ENCODE measurements around the gene ITPR1. TPM values are rescaled to one million over a fixed set of nuclear protein-coding genes. Genes with fewer than 3 reads are reported as not detected.

ITPR1 gene
- total RNA-seq, 2 experiments from 2014 or later = 84.4 to 104 TPM

- no peaks in the 10 kb centered on the region for H3K4me1 ChIP-seq (ENCODE audit: insufficient read depth, low read length, poor library complexity, severe bottlenecking)
- ChIA-PET POLR2A (no interaction called here), CTCF (ENCODE audit: unreplicated experiment) (no interaction called here)
- TF ChIP-seq CTCF (conservative IDR thresholded peaks at IDR 0.05; ENCODE audit: low read length) (no peak), EZH2phosphoT487 (IDR thresholded peaks at IDR 0.05; ENCODE audit: borderline replicate concordance, low read depth, low read length) (no peak)
- no peak overlapping the region for H3K27ac ChIP-seq (ENCODE audit: low read depth, low read length, poor library complexity, severe bottlenecking)
- DNase-seq (ENCODE audit: low spot score) = no peak
- no peaks in the 10 kb centered on the region for H3K79me2 ChIP-seq (ENCODE audit: insufficient read depth, low read depth, low read length)
- no TSS peak for BruUV-seq (replicated peaks)
- peaks cover 41% of the 10 kb centered on the region; the same call in 1 of the 2 replicates for H3K36me3 ChIP-seq (ENCODE audit: insufficient read depth, low read length)
- intact Hi-C loops (cut with micrococcal nuclease; ENCODE audit: unreplicated experiment) = no loop called here
- no peak overlapping the region for H2AFZ ChIP-seq (ENCODE audit: low read length)
- no peak overlapping the region for H3K4me2 ChIP-seq (ENCODE audit: low read length)
- H4K20me1 ChIP-seq (ENCODE audit: insufficient read depth, low read length) = no peaks in the 10 kb centered on the region
- no peaks in the 10 kb centered on the region for H3K9me2 ChIP-seq (ENCODE audit: insufficient read depth, low read length)
- no peaks in the 10 kb centered on the region for H3K9me3 ChIP-seq (ENCODE audit: low read length)
- H3K4me3 ChIP-seq (ENCODE audit: low read depth, low read length, poor library complexity, severe bottlenecking) = no peak overlapping the region
Observed at GRCh38 chr3:4808637-4809036, 315.5 kb downstream of the ITPR1 start.

- peaks cover 45% of the 10 kb centered on the region; the same call in 1 of the 2 replicates for H3K36me3 ChIP-seq (ENCODE audit: insufficient read depth, low read length)
- DNase-seq (ENCODE audit: low spot score) = no peak
- intact Hi-C loops (cut with micrococcal nuclease; ENCODE audit: unreplicated experiment) = no loop called here
- no peak overlapping the region for H2AFZ ChIP-seq (ENCODE audit: low read length)
- BruUV-seq (replicated peaks) = no TSS peak
- H3K4me1 ChIP-seq (ENCODE audit: insufficient read depth, low read length, poor library complexity, severe bottlenecking) = no peaks in the 10 kb centered on the region
- TF ChIP-seq EZH2phosphoT487 (IDR thresholded peaks at IDR 0.05; ENCODE audit: borderline replicate concordance, low read depth, low read length) (no peak), CTCF (conservative IDR thresholded peaks at IDR 0.05; ENCODE audit: low read length) (no peak)
- no peaks in the 10 kb centered on the region for H3K9me3 ChIP-seq (ENCODE audit: low read length)
- CTCF ChIA-PET (ENCODE audit: unreplicated experiment) = no interaction called here
- H3K79me2 ChIP-seq (ENCODE audit: insufficient read depth, low read depth, low read length) = no peaks in the 10 kb centered on the region
- H3K4me3 ChIP-seq (ENCODE audit: low read depth, low read length, poor library complexity, severe bottlenecking) = no peak overlapping the region
- H3K9me2 ChIP-seq (ENCODE audit: insufficient read depth, low read length) = no peaks in the 10 kb centered on the region
- H3K27ac ChIP-seq (ENCODE audit: low read depth, low read length, poor library complexity, severe bottlenecking) = no peak overlapping the region
- H3K4me2 ChIP-seq (ENCODE audit: low read length) = no peak overlapping the region
- H4K20me1 ChIP-seq (ENCODE audit: insufficient read depth, low read length) = no peaks in the 10 kb centered on the region
- POLR2A ChIA-PET = interaction anchor here (0.7 to 1.2 kb wide), 3 partner anchors 13 to 20 kb away, joined by 3 to 5 read pairs (median 3); no protein-coding TSS in a partner anchor
Observed at GRCh38 chr3:4809922-4810321, 316.8 kb downstream of the ITPR1 start.

- no peak for DNase-seq (ENCODE audit: low spot score)
- H3K27ac ChIP-seq (ENCODE audit: low read depth, low read length, poor library complexity, severe bottlenecking) = no peak overlapping the region
- TF ChIP-seq EZH2phosphoT487 (IDR thresholded peaks at IDR 0.05; ENCODE audit: borderline replicate concordance, low read depth, low read length) = no peak
- no peak for TF ChIP-seq CTCF (conservative IDR thresholded peaks at IDR 0.05; ENCODE audit: low read length)
- no peaks in the 10 kb centered on the region for H3K9me3 ChIP-seq (ENCODE audit: low read length)
- no peaks in the 10 kb centered on the region for H3K79me2 ChIP-seq (ENCODE audit: insufficient read depth, low read depth, low read length)
- BruUV-seq (replicated peaks) = no TSS peak
- H3K4me3 ChIP-seq (ENCODE audit: low read depth, low read length, poor library complexity, severe bottlenecking) = no peak overlapping the region
- no peaks in the 10 kb centered on the region for H3K9me2 ChIP-seq (ENCODE audit: insufficient read depth, low read length)
- H4K20me1 ChIP-seq (ENCODE audit: insufficient read depth, low read length) = no peaks in the 10 kb centered on the region
- intact Hi-C loops (cut with micrococcal nuclease; ENCODE audit: unreplicated experiment) = no loop called here
- no peaks in the 10 kb centered on the region for H3K4me1 ChIP-seq (ENCODE audit: insufficient read depth, low read length, poor library complexity, severe bottlenecking)
- POLR2A ChIA-PET = no interaction called here
- peaks cover 54% of the 10 kb centered on the region for H3K36me3 ChIP-seq (ENCODE audit: insufficient read depth, low read length)
- CTCF ChIA-PET (ENCODE audit: unreplicated experiment) = no interaction called here
- H3K4me2 ChIP-seq (ENCODE audit: low read length) = no peak overlapping the region
- no peak overlapping the region for H2AFZ ChIP-seq (ENCODE audit: low read length)
Observed at GRCh38 chr3:4812591-4812990, 319.4 kb downstream of the ITPR1 start.
